Body of pancreas (tissue), 4 donors: ENCODE results near the gene ZNF341.

Experiments
- CTCF ChIP-seq, 7 experiments: fragments of 450-650 bp in 4 of 7; fragments of 200-600 bp in 3 of 7; sonication (generic) in 3 of 7; IDR thresholded peaks; one replicate each; pipeline ENCODE4 v1.5.1; 2016 to 2019; ENCODE audit warnings: antibody characterized with exemption in 7 of 7
- POLR2A ChIP-seq, 3 donors: fragments of 450-650 bp; IDR thresholded peaks; one replicate each; pipeline ENCODE4 v1.6.1; 2016; ENCODE audit warnings: antibody characterized with exemption in 3 of 3, mild to moderate bottlenecking in 2 of 3

GRCh38 chr20:33832103-33832804, 100.5 kb downstream of the ZNF341 start:
- TF ChIP-seq CTCF (IDR thresholded peaks at IDR 0.05) (no peak), POLR2A (IDR thresholded peaks at IDR 0.05) (no peak)
